Liver (tissue), 9 donors: ENCODE measurements around the gene PKD1. TPM values are rescaled to one million over a fixed set of nuclear protein-coding genes. Genes with fewer than 3 reads are reported as not detected.

Experiments
- DNase-seq: peaks from one replicate; pipeline ENCODE4 v3.0.0-alpha.2; 2017; ENCODE audit warnings: low spot score
- H3K27ac ChIP-seq, 2 donors: one replicate each; pipeline ENCODE4 v1.7.0; 2013; ENCODE audit warnings: inconsistent platforms in 2 of 2, low read length in 2 of 2, control low read depth in 1 of 2, low read depth in 1 of 2, mild to moderate bottlenecking in 1 of 2
- H3K27me3 ChIP-seq, 4 donors: one replicate each; pipeline versions ENCODE4 v1.6.1 to v1.7.0; 2013; ENCODE audit warnings: low read length in 3 of 4, inconsistent platforms in 1 of 4, mild to moderate bottlenecking in 1 of 4, moderate library complexity in 1 of 4; ENCODE audit not compliant: control insufficient read depth in 4 of 4, insufficient read depth in 4 of 4
- H3K36me3 ChIP-seq, 4 donors: one replicate each; pipeline versions ENCODE4 v1.6.1 to v1.7.0; 2013; ENCODE audit warnings: low read length in 3 of 4, mild to moderate bottlenecking in 3 of 4, low read depth in 1 of 4, moderate library complexity in 1 of 4; ENCODE audit not compliant: control insufficient read depth in 4 of 4, insufficient read depth in 3 of 4
- H3K4me1 ChIP-seq, 4 donors: one replicate each; pipeline versions ENCODE4 v1.6.1 to v1.7.0; 2013; ENCODE audit warnings: low read length in 3 of 4, mild to moderate bottlenecking in 3 of 4, moderate library complexity in 1 of 4; ENCODE audit not compliant: control insufficient read depth in 4 of 4, insufficient read depth in 4 of 4
- H3K4me3 ChIP-seq, 3 donors: one replicate each; pipeline versions ENCODE4 v1.6.1 to v1.7.0; 2013; ENCODE audit warnings: low read length in 3 of 3, control low read depth in 1 of 3, low read depth in 1 of 3, mild to moderate bottlenecking in 1 of 3
- H3K9ac ChIP-seq, 2 donors: one replicate each; pipeline ENCODE4 v1.7.0; 2013; ENCODE audit warnings: low read length in 2 of 2, mild to moderate bottlenecking in 2 of 2, moderate library complexity in 2 of 2, control low read depth in 1 of 2, low read depth in 1 of 2
- H3K9me3 ChIP-seq, 4 donors: one replicate each; pipeline versions ENCODE4 v1.6.1 to v1.7.0; 2013; ENCODE audit warnings: low read length in 3 of 4; ENCODE audit not compliant: control insufficient read depth in 4 of 4
- ATF3 ChIP-seq: IDR thresholded peaks from 2 replicates; pipeline ENCODE4 v1.6.1; 2016; ENCODE audit warnings: antibody characterized with exemption
- CTCF ChIP-seq: fragments of 150-350 bp; IDR thresholded peaks from 2 replicates; pipeline ENCODE4 v1.5.1; 2017; ENCODE audit warnings: improper control_type of control experiment, low read depth, low read length; ENCODE audit not compliant: missing input control
- EGR1 ChIP-seq, 2 donors: IDR thresholded peaks; 2 replicates each; pipeline ENCODE4 v1.6.1; 2016 to 2018; ENCODE audit warnings: antibody characterized with exemption in 2 of 2, low read depth in 2 of 2
- FOXA1 ChIP-seq: IDR thresholded peaks from 2 replicates; pipeline ENCODE4 v1.6.1; 2016; ENCODE audit warnings: antibody characterized with exemption
- FOXA2 ChIP-seq: IDR thresholded peaks from 2 replicates; pipeline ENCODE4 v1.6.1; 2016; ENCODE audit warnings: antibody characterized with exemption
- GABPA ChIP-seq, 2 donors: IDR thresholded peaks in 1 of 2; conservative IDR thresholded peaks in 1 of 2; 2 replicates each; pipeline ENCODE4 v1.6.1; 2016; ENCODE audit warnings: antibody characterized with exemption in 2 of 2, mild to moderate bottlenecking in 1 of 2, moderate library complexity in 1 of 2
- MAX ChIP-seq: IDR thresholded peaks from 2 replicates; pipeline ENCODE4 v1.6.1; 2016; ENCODE audit warnings: antibody characterized with exemption
- RAD21 ChIP-seq, 2 donors: IDR thresholded peaks; 2 replicates each; pipeline ENCODE4 v1.6.1; 2016; ENCODE audit warnings: antibody characterized with exemption in 2 of 2, mild to moderate bottlenecking in 2 of 2
- REST ChIP-seq: IDR thresholded peaks from 2 replicates; pipeline ENCODE4 v1.6.1; 2016; ENCODE audit warnings: antibody characterized with exemption, mild to moderate bottlenecking
- RXRA ChIP-seq, 2 donors: IDR thresholded peaks; 2 replicates each; pipeline ENCODE4 v1.6.1; 2017 to 2018; ENCODE audit warnings: antibody characterized with exemption in 2 of 2, mild to moderate bottlenecking in 1 of 2
- SP1 ChIP-seq: IDR thresholded peaks from 2 replicates; pipeline ENCODE4 v1.6.1; 2018; ENCODE audit warnings: antibody characterized with exemption, mild to moderate bottlenecking
- TAF1 ChIP-seq: conservative IDR thresholded peaks from 2 replicates; pipeline ENCODE4 v1.6.1; 2016; ENCODE audit warnings: antibody characterized with exemption, mild to moderate bottlenecking
- YY1 ChIP-seq: IDR thresholded peaks from 2 replicates; pipeline ENCODE4 v1.6.1; 2016; ENCODE audit warnings: antibody characterized with exemption, mild to moderate bottlenecking
- ZBTB33 ChIP-seq: IDR thresholded peaks from 2 replicates; pipeline ENCODE4 v1.6.1; 2016; ENCODE audit warnings: antibody characterized with exemption
- WGBS: extraction: QIAGEN DNeasy Blood & Tissue Kit; methylation state at CpG from one replicate; pipeline ENCODE4 v1.1.7; 2013; 5-methylcytosine and 5-hydroxymethylcytosine counted together
- polyA plus RNA-seq, 2 donors: library from polyadenylated mRNA; stranded (reverse) in 1 of 2; unstranded in 1 of 2; fragments of 200-250 nt in 1 of 2; fragments of >200 nt in 1 of 2; fragmentation: Nextera tagmentation in 1 of 2; extraction: Ambion mirVana in 1 of 2; gene quantifications; one replicate each; pipeline versions ENCODE4 v1.2.1 to v1.2.3, GENCODE V29; 2013 to 2015
- total RNA-seq, 2 donors: library from RNA; depleted of rRNA; stranded (reverse); fragments of >200 nt; gene quantifications; one replicate each; pipeline ENCODE4 v1.2.3, GENCODE V29; 2014
- donor health status: healthy.
- donor health status: healthy.
- donor health status: healthy.
- donor health status: healthy.
- donor health status: healthy.

Gene PKD1
- total and polyA plus RNA-seq, 4 donors: 8.0 to 58.4 (median 25.6) TPM

GRCh38 chr16:2078691-2079090 lies 57.0 kb downstream of the PKD1 start:
- H3K36me3 ChIP-seq: peaks cover 0 to 44% (median 10%) of the 10 kb centered on the region in 4 donors
- WGBS: 96% methylated on average over 23 of the region's 23 CpGs

More at GRCh38 chr16:2078691-2079090, 57.0 kb downstream of the PKD1 start:
- Histone ChIP-seq H3K9ac (no peak overlapping the region), H3K4me3 (no peak overlapping the region), H3K4me1 (peaks cover 2 to 21% (median 7%) of the 10 kb centered on the region in 4 donors), H3K9me3 (no peaks in the 10 kb centered on the region), H3K27me3 (no peaks in the 10 kb centered on the region), H3K27ac (no peak overlapping the region)
- no peak for DNase-seq
- TF ChIP-seq FOXA2 (no peak), REST (no peak), RAD21 (IDR thresholded peaks at IDR 0.05) (no peak), EGR1 (IDR thresholded peaks at IDR 0.05; ENCODE audit: low read depth in 2 of 2) (no peak), YY1 (no peak), ATF3 (no peak), ZBTB33 (no peak), MAX (no peak), FOXA1 (no peak), SP1 (no peak), CTCF (no peak), RXRA (IDR thresholded peaks at IDR 0.05) (no peak), GABPA (IDR thresholded peaks at IDR 0.05 in 1 of 2, conservative IDR thresholded peaks at IDR 0.05 in 1 of 2) (no peak), TAF1 (no peak)
